PFSK-1 (cell line): ENCODE results near the gene ADD3.

Source experiments
- FOXP2 ChIP-seq: optimal IDR thresholded peaks from 2 replicates; pipeline ENCODE3; 2011; ENCODE audit warnings: borderline replicate concordance, control low read depth, inconsistent platforms; ENCODE audit not compliant: insufficient read depth; ENCODE audit errors: extremely low read length, extremely low read depth
- POLR2AphosphoS5 ChIP-seq: IDR thresholded peaks from 2 replicates; pipeline ENCODE4 v1.6.1; 2012; ENCODE audit warnings: low read depth, mild to moderate bottlenecking, control low read depth, low read length, moderate library complexity
- TF ChIP-seq, protein P1 (sequence below), 2 experiments: IDR thresholded peaks; 2 replicates each; pipeline versions ENCODE4 v1.6.1 to v1.8.0; 2011 to 2012; ENCODE audit warnings: low read depth in 2 of 2, low read length in 2 of 2, control low read depth in 1 of 2, inconsistent platforms in 1 of 2, mild to moderate bottlenecking in 1 of 2, moderate library complexity in 1 of 2; ENCODE audit not compliant: insufficient read depth in 1 of 2

DNA sequence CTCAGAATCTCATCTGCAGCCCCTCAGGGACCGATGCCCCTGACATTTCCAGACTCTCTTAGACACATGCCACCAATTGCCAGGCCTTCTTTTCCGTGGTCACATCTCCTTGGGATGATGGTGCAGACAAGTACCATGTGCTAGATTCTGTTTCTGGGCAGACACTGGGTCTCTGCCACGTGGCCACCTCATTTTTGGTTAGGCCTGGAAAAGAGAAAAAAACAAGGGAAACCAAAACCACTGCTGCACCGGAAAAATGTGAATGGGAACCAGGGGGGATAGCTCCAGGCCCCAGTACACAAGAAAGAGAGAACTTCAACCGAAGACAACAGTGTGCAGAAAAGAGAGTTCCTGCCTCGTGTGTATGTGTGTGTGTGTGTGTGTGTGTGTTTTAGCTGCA lies 176.6 kb downstream of the ADD3 start:
- TF ChIP-seq, protein P1, sequence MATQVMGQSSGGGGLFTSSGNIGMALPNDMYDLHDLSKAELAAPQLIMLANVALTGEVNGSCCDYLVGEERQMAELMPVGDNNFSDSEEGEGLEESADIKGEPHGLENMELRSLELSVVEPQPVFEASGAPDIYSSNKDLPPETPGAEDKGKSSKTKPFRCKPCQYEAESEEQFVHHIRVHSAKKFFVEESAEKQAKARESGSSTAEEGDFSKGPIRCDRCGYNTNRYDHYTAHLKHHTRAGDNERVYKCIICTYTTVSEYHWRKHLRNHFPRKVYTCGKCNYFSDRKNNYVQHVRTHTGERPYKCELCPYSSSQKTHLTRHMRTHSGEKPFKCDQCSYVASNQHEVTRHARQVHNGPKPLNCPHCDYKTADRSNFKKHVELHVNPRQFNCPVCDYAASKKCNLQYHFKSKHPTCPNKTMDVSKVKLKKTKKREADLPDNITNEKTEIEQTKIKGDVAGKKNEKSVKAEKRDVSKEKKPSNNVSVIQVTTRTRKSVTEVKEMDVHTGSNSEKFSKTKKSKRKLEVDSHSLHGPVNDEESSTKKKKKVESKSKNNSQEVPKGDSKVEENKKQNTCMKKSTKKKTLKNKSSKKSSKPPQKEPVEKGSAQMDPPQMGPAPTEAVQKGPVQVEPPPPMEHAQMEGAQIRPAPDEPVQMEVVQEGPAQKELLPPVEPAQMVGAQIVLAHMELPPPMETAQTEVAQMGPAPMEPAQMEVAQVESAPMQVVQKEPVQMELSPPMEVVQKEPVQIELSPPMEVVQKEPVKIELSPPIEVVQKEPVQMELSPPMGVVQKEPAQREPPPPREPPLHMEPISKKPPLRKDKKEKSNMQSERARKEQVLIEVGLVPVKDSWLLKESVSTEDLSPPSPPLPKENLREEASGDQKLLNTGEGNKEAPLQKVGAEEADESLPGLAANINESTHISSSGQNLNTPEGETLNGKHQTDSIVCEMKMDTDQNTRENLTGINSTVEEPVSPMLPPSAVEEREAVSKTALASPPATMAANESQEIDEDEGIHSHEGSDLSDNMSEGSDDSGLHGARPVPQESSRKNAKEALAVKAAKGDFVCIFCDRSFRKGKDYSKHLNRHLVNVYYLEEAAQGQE (IDR thresholded peaks at IDR 0.05; ENCODE audit: insufficient read depth in 1 of 2, low read depth in 2 of 2, low read length in 2 of 2): no peak
- no peak for TF ChIP-seq FOXP2
- TF ChIP-seq POLR2AphosphoS5: no peak
